Pulmonary artery endothelial cell (primary cell): Measurements from ENCODE around the gene ZNF776. TPM values are rescaled to one million over a fixed set of nuclear protein-coding genes. Genes with fewer than 3 reads are reported as not detected.
"Not testable (repeated sequence)": the region's sequence is repeated elsewhere in the genome, so short reads cannot be mapped to it uniquely, and the experiment has no call there.

Experiments
- DNase-seq: peaks from one replicate; pipeline ENCODE4 v3.0.0-alpha.2; 2011; ENCODE audit warnings: low read depth, low spot score
- total RNA-seq: library from RNA; depleted of rRNA; stranded (reverse); fragments of >200 nt; gene quantifications from 2 replicates; pipeline ENCODE4 v1.2.3, GENCODE V29; 2014

ZNF776 gene
- total RNA-seq, 1 donor from 2014 or later = 13.2 TPM

DNA sequence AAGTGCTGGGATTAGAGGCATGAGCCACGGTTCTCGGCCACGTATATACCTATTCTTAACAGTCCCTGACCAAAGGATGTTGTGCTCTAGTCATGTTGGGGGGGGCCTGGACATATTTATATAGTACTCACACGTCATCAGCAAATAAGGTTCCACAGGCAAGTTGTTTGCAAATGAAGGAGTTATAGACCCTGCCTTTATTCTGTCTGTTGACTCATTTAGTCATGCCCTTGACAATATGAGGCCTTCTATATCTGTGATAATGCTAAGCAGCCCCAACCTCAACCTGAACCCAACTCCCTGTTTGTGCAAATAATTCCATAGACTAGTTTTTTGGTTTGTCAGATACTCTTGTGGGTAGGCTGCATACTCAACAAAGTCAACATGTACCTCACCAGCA lies 31.7 kb downstream of the ZNF776 start:
- DNase-seq = no peak

DNA sequence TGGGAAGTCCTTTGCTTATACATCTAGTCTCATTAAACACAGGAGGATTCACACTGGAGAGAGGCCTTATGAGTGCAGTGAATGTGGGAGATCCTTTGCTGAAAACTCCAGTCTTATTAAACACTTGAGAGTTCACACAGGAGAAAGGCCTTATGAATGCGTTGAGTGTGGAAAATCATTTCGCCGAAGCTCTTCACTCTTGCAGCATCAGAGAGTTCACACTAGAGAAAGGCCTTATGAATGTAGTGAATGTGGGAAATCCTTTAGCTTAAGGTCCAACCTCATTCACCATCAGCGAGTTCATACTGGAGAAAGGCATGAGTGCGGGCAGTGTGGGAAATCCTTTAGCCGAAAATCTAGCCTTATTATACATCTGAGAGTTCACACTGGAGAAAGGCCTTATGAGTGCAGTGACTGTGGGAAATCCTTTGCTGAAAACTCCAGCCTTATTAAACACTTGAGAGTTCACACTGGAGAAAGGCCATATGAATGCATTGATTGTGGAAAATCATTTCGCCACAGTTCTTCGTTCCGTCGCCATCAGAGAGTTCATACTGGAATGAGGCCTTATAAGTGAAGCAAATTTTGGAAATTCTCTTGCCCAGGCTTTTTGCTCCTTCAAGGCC lies 32.7 kb downstream of the ZNF776 start:
- no peak for DNase-seq

DNA sequence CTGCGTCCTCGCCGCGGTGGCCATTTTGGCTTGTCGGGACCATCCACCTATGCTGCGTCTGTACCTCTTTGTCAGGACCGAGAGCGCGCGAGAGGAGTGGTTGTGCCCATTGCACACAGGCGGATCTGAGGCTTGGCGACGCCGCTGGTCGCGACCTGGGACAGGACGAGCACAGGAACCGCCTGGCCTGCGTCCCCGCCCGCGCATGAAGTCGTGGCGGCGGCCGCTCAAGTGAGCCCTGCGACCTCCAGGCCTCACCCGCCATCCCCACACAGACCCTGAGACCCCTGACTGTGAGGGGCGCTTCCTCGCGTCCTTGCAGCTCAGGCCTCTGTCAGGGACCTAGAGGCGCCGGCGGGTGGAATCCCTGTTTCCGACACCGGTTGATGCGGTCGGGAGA lies 39.7 kb downstream of the ZNF776 start:
- no peak for DNase-seq

DNA sequence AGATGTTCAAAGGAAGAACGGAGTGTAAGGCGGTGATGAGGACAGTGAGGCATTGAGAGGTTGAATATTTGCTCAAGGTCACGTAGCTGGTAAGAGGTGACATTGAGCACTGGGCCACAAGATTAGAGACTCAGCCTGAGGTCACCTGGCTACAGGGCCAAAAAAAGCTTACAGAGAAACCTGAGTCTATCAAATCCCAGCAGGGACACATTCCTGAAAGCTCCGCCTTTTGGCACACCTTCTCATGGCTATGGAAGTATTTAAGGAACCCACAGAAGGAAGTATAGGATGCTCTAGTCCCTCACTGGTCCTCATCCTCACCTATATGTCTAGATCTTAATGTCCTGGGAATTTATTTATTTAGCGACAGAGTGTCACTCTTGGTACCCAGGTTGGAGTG lies 40.3 kb downstream of the ZNF776 start:
- DNase-seq = no peak

DNA sequence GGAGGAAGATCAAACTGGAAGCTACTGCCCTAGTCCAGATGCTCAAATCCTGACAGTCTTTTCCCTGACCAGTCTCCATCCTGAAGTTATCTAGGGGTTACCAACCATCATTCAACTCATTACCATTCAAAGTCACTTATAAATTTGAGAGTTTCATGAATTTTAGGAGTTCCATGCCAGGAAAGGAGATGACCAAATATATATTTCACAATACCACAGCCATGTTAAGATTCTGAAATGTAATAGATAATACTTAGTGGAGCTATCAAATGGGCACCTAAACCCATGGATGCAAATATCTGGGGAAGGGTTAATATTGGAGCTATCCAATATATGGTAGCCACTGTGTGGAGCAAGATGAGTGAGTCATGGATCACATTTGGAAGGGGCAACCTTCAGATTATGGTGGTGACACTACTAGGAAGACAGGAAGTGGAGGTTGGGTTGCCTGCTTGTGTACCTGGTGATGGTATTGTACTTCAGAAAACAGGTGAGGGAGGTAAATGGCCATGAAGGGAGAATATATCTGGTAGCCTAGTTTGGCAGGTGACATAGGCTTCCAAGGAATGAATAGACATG lies 41.6 kb downstream of the ZNF776 start:
- DNase-seq = no peak

DNA sequence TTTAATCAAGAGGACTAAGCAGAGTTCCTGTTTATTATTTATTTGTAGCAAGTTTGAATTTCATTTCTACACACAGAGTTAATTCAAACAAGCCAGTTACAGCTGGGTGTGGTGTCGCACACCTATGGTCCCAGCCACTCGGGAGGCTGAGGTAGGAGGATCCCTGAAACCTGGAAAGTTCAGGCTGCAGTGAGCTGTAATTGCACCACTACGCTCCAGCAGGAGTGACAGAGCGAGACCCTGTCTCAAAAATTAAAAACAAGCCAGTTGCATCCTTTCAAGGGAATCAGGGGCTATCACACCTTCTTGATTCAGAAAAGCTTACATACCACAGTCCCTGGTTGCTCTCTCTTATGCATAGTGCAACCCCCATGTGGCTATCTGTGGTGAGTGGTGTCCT lies 42.7 kb downstream of the ZNF776 start:
- DNase-seq = no peak

DNA sequence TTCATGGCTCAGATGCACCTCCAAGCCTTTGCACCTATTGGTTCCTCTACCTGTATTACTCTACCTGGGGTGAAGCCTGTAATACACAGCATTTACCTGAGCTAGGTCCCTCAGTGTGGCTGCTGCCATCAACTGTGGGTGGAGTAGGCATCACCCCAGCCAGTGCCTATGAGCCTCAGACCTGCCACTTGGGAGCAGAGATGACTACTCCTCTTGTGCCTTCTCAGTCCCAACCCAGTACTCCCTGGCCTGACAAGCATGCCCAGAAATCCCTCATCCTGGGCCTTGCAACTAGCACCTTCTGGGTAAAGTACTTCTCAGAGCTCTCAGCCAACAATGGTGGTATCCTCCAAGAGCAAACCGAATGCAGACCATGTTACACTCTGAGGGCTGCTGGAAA lies 50.0 kb downstream of the ZNF776 start:
- not testable (repeated sequence) for DNase-seq

DNA sequence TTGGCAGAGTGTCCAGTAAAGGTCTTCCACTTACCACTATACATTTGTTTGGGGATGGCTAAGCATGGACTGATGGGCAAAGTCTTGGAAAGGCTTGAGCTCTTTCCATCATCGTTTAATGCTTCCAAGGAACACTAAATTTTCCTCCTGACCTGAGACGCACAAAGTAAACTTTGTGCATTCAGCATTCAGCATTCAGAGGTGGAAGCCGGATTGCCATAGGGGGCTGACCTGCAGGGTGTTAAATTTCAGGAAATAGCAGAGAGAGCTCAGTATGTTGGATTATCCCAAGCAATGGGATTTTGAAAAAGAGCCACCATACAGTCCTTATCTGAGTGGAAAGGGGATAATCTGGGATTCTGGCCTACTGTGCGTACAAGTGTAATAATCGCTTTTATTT lies 54.1 kb downstream of the ZNF776 start:
- no peak for DNase-seq

DNA sequence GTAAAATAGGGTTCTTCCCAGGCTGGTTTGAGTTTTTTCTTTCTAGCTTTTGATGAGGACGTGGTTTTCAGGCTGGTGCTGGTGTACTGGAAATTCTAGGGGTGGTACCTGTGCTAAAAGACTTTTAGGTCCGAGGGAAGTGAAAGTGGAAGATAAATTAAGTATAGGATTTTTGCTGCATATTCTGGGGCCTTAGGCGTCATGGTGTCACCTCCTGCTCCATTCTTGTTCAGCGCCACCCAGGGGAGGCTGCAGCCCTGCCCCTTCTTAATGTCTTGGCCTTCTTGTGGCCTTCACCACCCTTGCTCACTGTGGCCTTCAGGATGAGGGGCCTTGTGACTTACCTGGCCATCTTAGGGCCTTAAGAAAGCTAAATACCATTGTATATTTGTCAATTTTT lies 55.7 kb downstream of the ZNF776 start:
- no peak for DNase-seq

DNA sequence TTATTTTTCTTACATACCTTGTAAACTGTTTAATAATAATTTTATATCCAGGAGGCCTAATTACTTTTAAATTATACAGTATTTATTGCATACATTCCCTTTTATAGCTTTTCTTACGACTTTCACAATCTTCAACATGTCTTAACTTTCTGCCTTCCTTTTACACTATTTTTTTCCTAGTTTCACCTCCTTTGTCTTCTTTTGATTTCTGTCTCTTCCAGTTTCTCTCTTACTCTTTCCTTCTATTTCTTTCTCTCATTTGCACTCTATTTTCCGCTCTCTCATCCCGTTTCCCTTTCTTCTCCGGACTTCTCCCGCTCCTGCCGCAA lies 56.6 kb downstream of the ZNF776 start:
- DNase-seq = no peak

DNA sequence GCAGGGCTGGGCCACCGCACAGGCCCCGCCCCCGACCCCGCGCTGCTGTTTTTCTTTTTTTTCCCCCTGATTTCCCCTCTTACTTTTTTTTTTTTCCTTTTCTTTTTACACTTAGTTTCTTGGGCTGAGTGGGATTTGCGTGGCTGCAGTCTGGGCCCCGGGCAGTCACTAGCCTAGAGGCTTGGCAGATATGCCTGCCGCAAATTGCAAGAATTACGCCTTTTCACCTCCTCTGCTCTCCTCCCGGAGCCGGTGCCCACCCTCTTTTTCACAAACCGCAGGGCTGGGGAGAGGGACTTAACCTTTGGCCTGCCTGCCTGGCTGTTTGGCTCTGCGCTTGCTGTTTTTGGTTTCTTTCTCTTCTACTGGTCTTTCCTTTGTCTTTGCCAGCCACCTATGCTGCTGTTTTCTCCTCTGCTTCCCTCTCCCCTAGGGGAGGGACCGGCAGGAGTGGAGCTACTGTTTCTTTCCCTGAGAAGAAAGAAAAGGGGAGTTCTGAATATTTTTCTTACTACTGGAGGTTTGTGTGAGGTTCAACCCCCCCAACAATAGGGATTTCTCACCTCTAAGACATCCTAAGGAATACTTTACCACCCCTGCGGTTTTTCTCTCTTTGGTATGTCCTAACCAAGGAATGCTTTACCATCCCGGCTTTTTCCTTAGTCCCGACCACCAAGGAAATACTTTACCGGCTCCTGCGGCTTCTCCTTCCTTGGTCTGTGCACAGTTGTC lies 57.1 kb downstream of the ZNF776 start:
- DNase-seq = no peak

DNA sequence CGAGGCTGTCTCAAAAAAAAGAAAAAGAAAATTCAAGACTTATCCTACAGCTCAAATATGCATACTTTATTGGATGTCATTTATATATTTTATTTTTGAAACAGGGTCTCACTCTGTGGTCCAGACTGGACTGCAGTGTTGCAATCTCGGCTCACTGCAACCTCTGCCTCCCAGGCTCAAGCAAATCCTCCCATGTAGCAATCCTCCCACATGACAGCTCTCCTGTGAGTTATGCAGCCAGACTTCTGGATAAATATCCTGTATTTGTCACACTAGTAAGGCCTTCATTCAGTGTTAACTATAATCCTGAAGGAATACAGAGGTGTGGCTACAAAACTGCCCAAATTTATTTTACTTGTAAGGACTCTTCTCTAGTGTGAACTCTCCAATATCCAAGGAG lies 60.9 kb downstream of the ZNF776 start:
- DNase-seq = no peak

Other genes starting within 250 kb of the ZNF776 start
- gene ZNF773, start 246.9 kb upstream of the ZNF776 start, total RNA-seq = 10.2 and 10.6 TPM in 2 replicates
- gene ZNF549, start 219.5 kb upstream of the ZNF776 start, total RNA-seq = 4.2 and 5.6 TPM in 2 replicates
- gene ZNF550, start 187.0 kb upstream of the ZNF776 start, total RNA-seq = 5.3 and 6.3 TPM in 2 replicates
- gene ZNF416, start 167.9 kb upstream of the ZNF776 start, total RNA-seq = 4.4 and 5.4 TPM in 2 replicates
- 2.8 and 6.5 TPM in 2 replicates for gene ZIK1, start 162.7 kb upstream of the ZNF776 start, total RNA-seq
- 5.0 and 5.7 TPM in 2 replicates for gene ZNF530, start 146.9 kb upstream of the ZNF776 start, total RNA-seq
- gene ZNF134, start 132.6 kb upstream of the ZNF776 start, total RNA-seq = 15.4 and 19.0 TPM in 2 replicates
- 7.1 and 13.5 TPM in 2 replicates for gene ZNF211, start 113.6 kb upstream of the ZNF776 start, total RNA-seq
- gene ZSCAN4, start 77.9 kb upstream of the ZNF776 start, total RNA-seq = not detected in 2 replicates
- gene ZNF551, start 64.8 kb upstream of the ZNF776 start, total RNA-seq = 8.7 and 9.8 TPM in 2 replicates
- gene ZNF154, start 37.6 kb upstream of the ZNF776 start, total RNA-seq = 0.92 and 6.0 TPM in 2 replicates
- 4.7 and 9.3 TPM in 2 replicates for gene ZNF671, start 19.2 kb upstream of the ZNF776 start, total RNA-seq
- 10.3 and 17.6 TPM in 2 replicates for gene ZNF586, start 22.9 kb downstream of the ZNF776 start, total RNA-seq
- 5.8 and 9.2 TPM in 2 replicates for gene ZNF552, start 68.1 kb downstream of the ZNF776 start, total RNA-seq
- gene ZNF587B, start 83.5 kb downstream of the ZNF776 start, total RNA-seq = 24.7 and 29.6 TPM in 2 replicates
- 20.7 and 21.5 TPM in 2 replicates for gene ZNF587, start 103.0 kb downstream of the ZNF776 start, total RNA-seq
- 6.1 and 10.8 TPM in 2 replicates for gene ZNF814, start 142.2 kb downstream of the ZNF776 start, total RNA-seq
- 9.6 and 16.7 TPM in 2 replicates for gene ZNF417, start 169.8 kb downstream of the ZNF776 start, total RNA-seq
- 4.6 and 6.6 TPM in 2 replicates for gene ZNF418, start 188.6 kb downstream of the ZNF776 start, total RNA-seq
- 4.4 and 5.6 TPM in 2 replicates for gene ZNF256, start 200.9 kb downstream of the ZNF776 start, total RNA-seq
- 0.20 TPM in 1 of 2 replicates, not detected in the other for gene C19orf18, start 227.7 kb downstream of the ZNF776 start, total RNA-seq